ENCODE data around the gene MRPS27. TPM values are rescaled to one million over a fixed set of nuclear protein-coding genes. Genes with fewer than 3 reads are reported as not detected.
A peak's percentile ranks its signal among the peaks of the same experiment; 100 is the strongest.

Gene MRPS27
- total and polyA plus RNA-seq, 9 of the 15 experiments (the other 6 are each of a cell fraction or from before 2014, with no cell fraction given): 73.6 to 144 (median 106) TPM

DNA sequence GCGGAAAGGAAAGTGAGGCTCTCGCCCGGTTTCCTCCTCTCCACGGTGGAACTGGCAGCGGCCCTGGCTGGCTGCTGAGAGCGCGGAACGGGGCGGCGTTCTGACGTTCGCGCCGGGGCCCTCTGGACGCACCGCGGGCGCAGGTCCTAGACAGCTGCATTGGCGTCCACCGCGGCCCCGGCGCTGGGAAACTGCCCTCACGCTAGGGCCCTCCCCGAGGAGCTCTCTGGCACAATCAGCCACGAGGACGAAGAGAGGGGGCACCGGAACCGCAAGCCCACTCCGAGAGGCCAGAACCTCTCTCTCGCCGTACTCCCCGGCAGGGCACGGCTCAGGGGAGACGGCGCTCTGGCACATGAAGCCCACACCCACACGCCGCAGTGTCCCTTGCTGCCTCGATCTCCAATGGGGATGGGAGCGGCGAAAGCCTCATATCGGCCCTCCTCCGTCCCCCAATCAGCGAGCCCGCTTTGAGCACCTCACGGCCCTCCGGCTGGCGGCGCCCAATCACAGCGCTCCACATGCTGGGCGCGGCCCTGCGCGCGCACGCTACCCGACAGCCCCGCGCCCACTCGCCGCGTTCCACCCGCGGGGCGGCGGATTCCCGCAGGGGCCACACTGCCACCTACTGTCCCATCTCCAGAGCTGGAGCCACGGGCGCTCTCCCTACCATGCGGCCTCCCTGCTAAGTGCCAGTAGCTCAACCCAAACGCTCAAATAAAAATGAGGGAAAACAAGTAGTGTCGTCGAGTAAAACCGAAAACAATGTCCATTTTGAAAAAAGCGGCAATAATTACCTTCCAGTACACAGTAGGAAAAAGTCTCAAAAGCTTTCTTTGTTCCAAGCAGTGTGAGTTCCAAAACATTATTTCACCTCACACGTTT, 11.8 kb downstream of the MRPS27 start (continued):
- no peak for TF ChIP-seq NFATC3 (IDR thresholded peaks at IDR 0.05)
- no peak for TF ChIP-seq FOXJ3 (CRISPR knock-in tag; IDR thresholded peaks at IDR 0.05)
- TF ChIP-seq ZNF583 (CRISPR knock-in tag; IDR thresholded peaks at IDR 0.05): no peak
- TF ChIP-seq RBM22 (IDR thresholded peaks at IDR 0.05; ENCODE audit: low read depth, low read length, poor library complexity, severe bottlenecking): peak; percentile 93
- TF ChIP-seq, protein P1, sequence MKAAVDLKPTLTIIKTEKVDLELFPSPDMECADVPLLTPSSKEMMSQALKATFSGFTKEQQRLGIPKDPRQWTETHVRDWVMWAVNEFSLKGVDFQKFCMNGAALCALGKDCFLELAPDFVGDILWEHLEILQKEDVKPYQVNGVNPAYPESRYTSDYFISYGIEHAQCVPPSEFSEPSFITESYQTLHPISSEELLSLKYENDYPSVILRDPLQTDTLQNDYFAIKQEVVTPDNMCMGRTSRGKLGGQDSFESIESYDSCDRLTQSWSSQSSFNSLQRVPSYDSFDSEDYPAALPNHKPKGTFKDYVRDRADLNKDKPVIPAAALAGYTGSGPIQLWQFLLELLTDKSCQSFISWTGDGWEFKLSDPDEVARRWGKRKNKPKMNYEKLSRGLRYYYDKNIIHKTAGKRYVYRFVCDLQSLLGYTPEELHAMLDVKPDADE (conservative IDR thresholded peaks at IDR 0.05; ENCODE audit: control insufficient read depth, low read depth, low read length): peak; percentile 81; the same call in 1 of the 2 replicates
- no peak for TF ChIP-seq U2AF1 (optimal IDR thresholded peaks at IDR 0.05; ENCODE audit: low read depth, low read length)
- no peak for TF ChIP-seq CHD4 (IDR thresholded peaks at IDR 0.05; ENCODE audit: insufficient read depth, insufficient replicate concordance, low read depth, low read length, poor library complexity, severe bottlenecking)
- TF ChIP-seq, protein P2, sequence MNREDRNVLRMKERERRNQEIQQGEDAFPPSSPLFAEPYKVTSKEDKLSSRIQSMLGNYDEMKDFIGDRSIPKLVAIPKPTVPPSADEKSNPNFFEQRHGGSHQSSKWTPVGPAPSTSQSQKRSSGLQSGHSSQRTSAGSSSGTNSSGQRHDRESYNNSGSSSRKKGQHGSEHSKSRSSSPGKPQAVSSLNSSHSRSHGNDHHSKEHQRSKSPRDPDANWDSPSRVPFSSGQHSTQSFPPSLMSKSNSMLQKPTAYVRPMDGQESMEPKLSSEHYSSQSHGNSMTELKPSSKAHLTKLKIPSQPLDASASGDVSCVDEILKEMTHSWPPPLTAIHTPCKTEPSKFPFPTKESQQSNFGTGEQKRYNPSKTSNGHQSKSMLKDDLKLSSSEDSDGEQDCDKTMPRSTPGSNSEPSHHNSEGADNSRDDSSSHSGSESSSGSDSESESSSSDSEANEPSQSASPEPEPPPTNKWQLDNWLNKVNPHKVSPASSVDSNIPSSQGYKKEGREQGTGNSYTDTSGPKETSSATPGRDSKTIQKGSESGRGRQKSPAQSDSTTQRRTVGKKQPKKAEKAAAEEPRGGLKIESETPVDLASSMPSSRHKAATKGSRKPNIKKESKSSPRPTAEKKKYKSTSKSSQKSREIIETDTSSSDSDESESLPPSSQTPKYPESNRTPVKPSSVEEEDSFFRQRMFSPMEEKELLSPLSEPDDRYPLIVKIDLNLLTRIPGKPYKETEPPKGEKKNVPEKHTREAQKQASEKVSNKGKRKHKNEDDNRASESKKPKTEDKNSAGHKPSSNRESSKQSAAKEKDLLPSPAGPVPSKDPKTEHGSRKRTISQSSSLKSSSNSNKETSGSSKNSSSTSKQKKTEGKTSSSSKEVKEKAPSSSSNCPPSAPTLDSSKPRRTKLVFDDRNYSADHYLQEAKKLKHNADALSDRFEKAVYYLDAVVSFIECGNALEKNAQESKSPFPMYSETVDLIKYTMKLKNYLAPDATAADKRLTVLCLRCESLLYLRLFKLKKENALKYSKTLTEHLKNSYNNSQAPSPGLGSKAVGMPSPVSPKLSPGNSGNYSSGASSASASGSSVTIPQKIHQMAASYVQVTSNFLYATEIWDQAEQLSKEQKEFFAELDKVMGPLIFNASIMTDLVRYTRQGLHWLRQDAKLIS (CRISPR knock-in tag; IDR thresholded peaks at IDR 0.05): peak; percentile 96
- peak; percentile 88 for TF ChIP-seq HDAC8 (tag; IDR thresholded peaks at IDR 0.05)
- TF ChIP-seq XRCC5 (IDR thresholded peaks at IDR 0.05; ENCODE audit: low read depth, low read length): peak; percentile 78; the same call in 1 of the 2 replicates
- TF ChIP-seq, protein P3, sequence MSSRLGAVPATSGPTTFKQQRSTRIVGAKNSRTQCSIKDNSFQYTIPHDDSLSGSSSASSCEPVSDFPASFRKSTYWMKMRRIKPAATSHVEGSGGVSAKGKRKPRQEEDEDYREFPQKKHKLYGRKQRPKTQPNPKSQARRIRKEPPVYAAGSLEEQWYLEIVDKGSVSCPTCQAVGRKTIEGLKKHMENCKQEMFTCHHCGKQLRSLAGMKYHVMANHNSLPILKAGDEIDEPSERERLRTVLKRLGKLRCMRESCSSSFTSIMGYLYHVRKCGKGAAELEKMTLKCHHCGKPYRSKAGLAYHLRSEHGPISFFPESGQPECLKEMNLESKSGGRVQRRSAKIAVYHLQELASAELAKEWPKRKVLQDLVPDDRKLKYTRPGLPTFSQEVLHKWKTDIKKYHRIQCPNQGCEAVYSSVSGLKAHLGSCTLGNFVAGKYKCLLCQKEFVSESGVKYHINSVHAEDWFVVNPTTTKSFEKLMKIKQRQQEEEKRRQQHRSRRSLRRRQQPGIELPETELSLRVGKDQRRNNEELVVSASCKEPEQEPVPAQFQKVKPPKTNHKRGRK (tag; IDR thresholded peaks at IDR 0.05): no peak
- TF ChIP-seq ZNF239 (CRISPR knock-in tag; IDR thresholded peaks at IDR 0.05): no peak
- no peak for TF ChIP-seq ELF2 (CRISPR knock-in tag; IDR thresholded peaks at IDR 0.05)
- peak; percentile 45 for TF ChIP-seq CHD2 (IDR thresholded peaks at IDR 0.05; ENCODE audit: low read depth, low read length)
- TF ChIP-seq ZBTB34 (CRISPR knock-in tag; IDR thresholded peaks at IDR 0.05): no peak
- no peak for TF ChIP-seq YBX1 (IDR thresholded peaks at IDR 0.05)
- peak; percentile 84 for TF ChIP-seq TAF7 (tag; IDR thresholded peaks at IDR 0.05)
